ENCODE measurements around the gene MT1F. TPM values are rescaled to one million over a fixed set of nuclear protein-coding genes. Genes with fewer than 3 reads are reported as not detected.

MT1F gene
- total RNA-seq, 1 donor: 3.3 TPM

DNA sequence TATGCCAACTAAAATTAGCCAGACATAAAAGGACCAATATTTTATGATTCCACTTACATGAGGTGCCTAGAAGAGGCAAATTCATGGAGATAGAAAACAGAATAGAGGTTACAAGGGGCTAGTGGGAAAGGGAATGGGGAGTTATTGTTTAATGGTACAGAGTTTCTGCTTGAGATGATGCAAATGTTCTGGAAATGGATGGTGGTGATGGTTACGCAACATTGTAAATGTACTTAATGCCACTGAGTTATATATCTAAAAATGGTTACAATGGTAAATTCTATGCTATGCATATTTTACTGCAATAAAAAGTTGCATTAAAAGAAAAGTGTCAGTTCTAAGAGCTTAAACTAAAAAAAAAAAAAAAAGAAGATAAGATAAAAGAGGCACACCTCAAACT lies 42.4 kb downstream of the MT1F start:
- Histone ChIP-seq H3K36me3 (ENCODE audit: insufficient read depth, low read length) (no peaks in the 10 kb centered on the region), H4K20me1 (ENCODE audit: insufficient read depth, low read length) (no peaks in the 10 kb centered on the region), H3K9me3 (ENCODE audit: low read depth, low read length) (no peaks in the 10 kb centered on the region), H3K4me1 (ENCODE audit: insufficient read depth, low read length) (no peaks in the 10 kb centered on the region), H3K4me2 (ENCODE audit: insufficient read depth, low read length) (no peak overlapping the region), H2AFZ (ENCODE audit: low read length) (no peak overlapping the region), H3K79me2 (ENCODE audit: insufficient read depth, low read length) (no peaks in the 10 kb centered on the region), H3K27me3 (ENCODE audit: insufficient read depth, low read length) (no peaks in the 10 kb centered on the region), H3K27ac (ENCODE audit: low read depth, low read length) (no peak overlapping the region), H3K4me3 (ENCODE audit: insufficient read depth, low read length) (no peak overlapping the region)
- no peak for TF ChIP-seq CTCF (IDR thresholded peaks at IDR 0.05; ENCODE audit: extremely low read depth, low read depth, low read length)
- DNase-seq (ENCODE audit: insufficient read length, low spot score, missing footprints): no peak

GRCh38 chr16:56700631-56701030 lies 42.9 kb downstream of the MT1F start:
- Histone ChIP-seq H3K4me2 (ENCODE audit: insufficient read depth, low read length) (no peak overlapping the region), H3K27me3 (ENCODE audit: insufficient read depth, low read length) (no peaks in the 10 kb centered on the region), H3K4me3 (ENCODE audit: insufficient read depth, low read length) (no peak overlapping the region), H3K36me3 (ENCODE audit: insufficient read depth, low read length) (no peaks in the 10 kb centered on the region), H4K20me1 (ENCODE audit: insufficient read depth, low read length) (no peaks in the 10 kb centered on the region), H3K79me2 (ENCODE audit: insufficient read depth, low read length) (no peaks in the 10 kb centered on the region), H3K4me1 (ENCODE audit: insufficient read depth, low read length) (no peaks in the 10 kb centered on the region), H3K27ac (ENCODE audit: low read depth, low read length) (no peak overlapping the region), H3K9me3 (ENCODE audit: low read depth, low read length) (no peaks in the 10 kb centered on the region), H2AFZ (ENCODE audit: low read length) (no peak overlapping the region)
- no peak for DNase-seq (ENCODE audit: insufficient read length, low spot score, missing footprints)
- TF ChIP-seq CTCF (IDR thresholded peaks at IDR 0.05; ENCODE audit: extremely low read depth, low read depth, low read length): no peak

GRCh38 chr16:56701534-56701933 lies 43.8 kb downstream of the MT1F start:
- TF ChIP-seq CTCF (IDR thresholded peaks at IDR 0.05; ENCODE audit: extremely low read depth, low read depth, low read length): no peak
- DNase-seq (ENCODE audit: insufficient read length, low spot score, missing footprints): no peak
- Histone ChIP-seq H3K27me3 (ENCODE audit: insufficient read depth, low read length) (no peaks in the 10 kb centered on the region), H3K36me3 (ENCODE audit: insufficient read depth, low read length) (no peaks in the 10 kb centered on the region), H4K20me1 (ENCODE audit: insufficient read depth, low read length) (no peaks in the 10 kb centered on the region), H2AFZ (ENCODE audit: low read length) (peak overlapping the region; percentile 70), H3K4me3 (ENCODE audit: insufficient read depth, low read length) (no peak overlapping the region), H3K9me3 (ENCODE audit: low read depth, low read length) (no peaks in the 10 kb centered on the region), H3K4me2 (ENCODE audit: insufficient read depth, low read length) (no peak overlapping the region), H3K79me2 (ENCODE audit: insufficient read depth, low read length) (no peaks in the 10 kb centered on the region), H3K27ac (ENCODE audit: low read depth, low read length) (no peak overlapping the region), H3K4me1 (ENCODE audit: insufficient read depth, low read length) (no peaks in the 10 kb centered on the region)

- TF ChIP-seq CTCF (IDR thresholded peaks at IDR 0.05; ENCODE audit: extremely low read depth, low read depth, low read length): no peak
- Histone ChIP-seq H4K20me1 (ENCODE audit: insufficient read depth, low read length) (no peaks in the 10 kb centered on the region), H3K27ac (ENCODE audit: low read depth, low read length) (no peak overlapping the region), H3K4me1 (ENCODE audit: insufficient read depth, low read length) (no peaks in the 10 kb centered on the region), H3K36me3 (ENCODE audit: insufficient read depth, low read length) (no peaks in the 10 kb centered on the region), H3K4me3 (ENCODE audit: insufficient read depth, low read length) (no peak overlapping the region), H3K27me3 (ENCODE audit: insufficient read depth, low read length) (no peaks in the 10 kb centered on the region), H2AFZ (ENCODE audit: low read length) (no peak overlapping the region), H3K4me2 (ENCODE audit: insufficient read depth, low read length) (no peak overlapping the region), H3K79me2 (ENCODE audit: insufficient read depth, low read length) (no peaks in the 10 kb centered on the region), H3K9me3 (ENCODE audit: low read depth, low read length) (no peaks in the 10 kb centered on the region)
- no peak for DNase-seq (ENCODE audit: insufficient read length, low spot score, missing footprints)
Observed at GRCh38 chr16:56702836-56703235, 45.1 kb downstream of the MT1F start.

Other genes with a start within 250 kb of the MT1F start
- gene AMFR, start 232.4 kb upstream of the MT1F start, total RNA-seq: 279 and 339 TPM in 2 replicates
- 58.6 and 64.5 TPM in 2 replicates for gene NUDT21, start 206.6 kb upstream of the MT1F start, total RNA-seq
- gene OGFOD1, start 206.4 kb upstream of the MT1F start, total RNA-seq: 39.2 and 47.4 TPM in 2 replicates
- 62.2 and 77.5 TPM in 2 replicates for gene BBS2, start 137.9 kb upstream of the MT1F start, total RNA-seq
- gene MT4, start 92.9 kb upstream of the MT1F start, total RNA-seq: not detected in 2 replicates
- gene MT3, start 68.4 kb upstream of the MT1F start, total RNA-seq: not detected in 2 replicates
- 33.7 and 43.9 TPM in 2 replicates for gene MT2A, start 49.4 kb upstream of the MT1F start, total RNA-seq
- 105 and 119 TPM in 2 replicates for gene MT1E, start 32.2 kb upstream of the MT1F start, total RNA-seq
- 8.5 and 8.7 TPM in 2 replicates for gene MT1M, start 25.3 kb upstream of the MT1F start, total RNA-seq
- gene MT1A, start 19.3 kb upstream of the MT1F start, total RNA-seq: 0.59 TPM in 1 of 2 replicates, not detected in the other
- not detected in 2 replicates for gene MT1B, start 6.1 kb upstream of the MT1F start, total RNA-seq
- not detected in 2 replicates for gene MT1G, start 10.1 kb downstream of the MT1F start, total RNA-seq
- gene MT1H, start 11.9 kb downstream of the MT1F start, total RNA-seq: not detected in 2 replicates
- 81.4 and 86.0 TPM in 2 replicates for gene MT1X, start 24.5 kb downstream of the MT1F start, total RNA-seq
- gene NUP93, start 72.2 kb downstream of the MT1F start, total RNA-seq: 36.8 and 40.5 TPM in 2 replicates
- not detected in 2 replicates for gene SLC12A3, start 207.2 kb downstream of the MT1F start, total RNA-seq